Upper lobe of left lung (tissue), 4 donors: Measurements from ENCODE around the gene AURKA.

ENCODE experiments used
- CTCF ChIP-seq, 6 experiments: fragments of 450-650 bp in 4 of 6; fragments of 200-600 bp in 2 of 6; sonication (generic) in 2 of 6; IDR thresholded peaks; one replicate each; pipeline ENCODE4 v1.5.1; 2016 to 2019; ENCODE audit warnings: antibody characterized with exemption in 6 of 6
- EP300 ChIP-seq, 4 donors: sonication (generic); formaldehyde crosslinking; IDR thresholded peaks; one replicate each; pipeline ENCODE4 v1.5.1; 2017; ENCODE audit warnings: antibody characterized with exemption in 4 of 4, control low read depth in 2 of 4

GRCh38 chr20:56358600-56359211 is 33.3 kb downstream of the AURKA start, which contains the start of gene FAM210B:
- TF ChIP-seq CTCF (IDR thresholded peaks at IDR 0.05) (no peak), EP300 (IDR thresholded peaks at IDR 0.05) (no peak)
